ENCODE results near the gene TTL.
"Not testable (repeated sequence)": the region's sequence is repeated elsewhere in the genome, so short reads cannot be mapped to it uniquely, and the experiment has no call there.

Gene TTL

DNA sequence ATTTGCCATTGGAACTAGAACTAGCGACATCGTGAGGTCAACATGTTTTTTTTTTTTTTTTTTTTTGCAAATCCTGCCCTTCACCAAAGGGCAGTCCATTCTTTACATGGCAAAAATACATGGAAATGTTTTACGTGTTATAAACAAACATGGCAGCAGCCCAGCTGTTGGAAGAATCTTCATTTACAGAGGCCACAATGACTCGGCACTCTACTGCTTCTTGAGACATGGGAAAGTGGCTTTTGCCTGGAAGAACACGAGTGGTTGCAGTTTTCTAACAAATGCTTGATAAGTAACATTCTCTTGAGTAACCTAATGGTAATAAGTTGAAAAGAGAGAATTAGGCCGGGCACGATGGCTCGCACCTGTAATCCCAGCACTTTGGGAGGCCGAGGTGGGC, 37.5 kb downstream of the TTL start:
- Histone ChIP-seq H3K27me3 (ENCODE audit: control insufficient read depth, insufficient read depth, low read length, poor library complexity, severe bottlenecking) (no peaks in the 10 kb centered on the region), H3K36me3 (ENCODE audit: control insufficient read depth, insufficient read depth, low read length) (peaks cover 27% of the 10 kb centered on the region), H3K9me3 (ENCODE audit: control insufficient read depth, low read length) (no peaks in the 10 kb centered on the region), H3K27ac (ENCODE audit: insufficient read depth, low read depth, low read length, poor library complexity, severe bottlenecking) (no peak overlapping the region), H3K4me1 (ENCODE audit: control insufficient read depth, insufficient read depth, low read length) (no peaks in the 10 kb centered on the region), H3K4me3 (ENCODE audit: insufficient read depth, low read depth, low read length) (no peak overlapping the region)
- 95% methylated on average over 9 of the region's 9 CpGs for WGBS, 2 experiments

DNA sequence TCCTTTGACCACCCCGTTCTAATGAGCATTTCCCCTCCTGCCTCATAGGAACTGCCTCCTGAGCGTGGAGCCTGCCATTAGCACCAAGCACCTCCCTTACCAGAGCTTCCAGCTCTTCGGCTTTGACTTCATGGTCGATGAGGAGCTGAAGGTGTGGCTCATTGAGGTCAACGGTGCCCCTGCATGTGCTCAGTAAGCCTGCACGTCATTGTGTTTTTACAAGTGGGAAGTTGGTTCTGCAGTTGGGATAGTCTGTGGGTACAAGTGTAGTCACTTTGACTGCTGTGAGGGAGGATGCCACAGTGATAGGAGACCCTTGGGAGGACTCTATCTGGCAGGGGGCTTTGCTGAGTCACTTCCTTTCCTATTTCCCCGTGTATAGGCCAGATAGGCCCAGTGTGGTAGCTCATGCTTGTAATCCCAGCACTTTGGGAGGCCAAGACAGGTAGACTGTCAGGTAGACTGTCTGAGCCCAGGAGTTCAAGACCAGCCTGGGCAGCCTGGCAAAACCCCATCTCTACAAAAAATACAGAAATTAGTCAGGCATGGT, 38.4 kb downstream of the TTL start:
- peaks cover 19% of the 10 kb centered on the region for H3K36me3 ChIP-seq (ENCODE audit: control insufficient read depth, insufficient read depth, low read length)
- H3K4me1 ChIP-seq (ENCODE audit: control insufficient read depth, insufficient read depth, low read length), result no peaks in the 10 kb centered on the region
- H3K4me3 ChIP-seq (ENCODE audit: insufficient read depth, low read depth, low read length), result no peak overlapping the region
- no peak overlapping the region for H3K27ac ChIP-seq (ENCODE audit: insufficient read depth, low read depth, low read length, poor library complexity, severe bottlenecking)
- H3K9me3 ChIP-seq (ENCODE audit: control insufficient read depth, low read length), result no peaks in the 10 kb centered on the region
- WGBS, 2 experiments, result 95% methylated on average over 7 of the region's 7 CpGs
- no peaks in the 10 kb centered on the region for H3K27me3 ChIP-seq (ENCODE audit: control insufficient read depth, insufficient read depth, low read length, poor library complexity, severe bottlenecking)

GRCh38 chr2:112523291-112523777, 41.4 kb downstream of the TTL start:
- Histone ChIP-seq H3K4me3 (ENCODE audit: insufficient read depth, low read depth, low read length) (no peak overlapping the region), H3K36me3 (ENCODE audit: control insufficient read depth, insufficient read depth, low read length) (peaks cover 18% of the 10 kb centered on the region)
- 93 to 95% methylated on average over 2 of the region's 3 CpGs for WGBS, 2 experiments

DNA sequence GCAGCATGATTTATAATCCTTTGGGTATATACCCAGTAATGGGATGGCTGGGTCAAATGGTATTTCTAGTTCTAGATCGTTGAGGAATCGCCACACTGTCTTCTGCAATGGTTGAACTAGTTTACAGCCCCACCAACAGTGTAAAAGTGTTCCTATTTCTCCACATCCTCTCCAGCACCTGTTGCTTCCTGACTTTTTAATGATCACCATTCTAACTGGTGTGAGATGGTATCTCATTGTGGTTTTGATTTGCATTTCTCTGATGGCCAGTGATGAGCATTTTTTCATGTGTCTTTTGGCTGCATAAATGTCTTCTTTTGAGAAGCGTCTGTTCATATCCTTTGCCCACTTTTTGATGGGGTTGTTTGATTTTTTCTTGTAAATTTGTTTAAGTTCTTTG, 42.3 kb downstream of the TTL start:
- not testable (repeated sequence) for H3K4me1 ChIP-seq (ENCODE audit: control insufficient read depth, insufficient read depth, low read length); H3K27me3 ChIP-seq (ENCODE audit: control insufficient read depth, insufficient read depth, low read length, poor library complexity, severe bottlenecking); H3K4me3 ChIP-seq (ENCODE audit: insufficient read depth, low read depth, low read length); H3K27ac ChIP-seq (ENCODE audit: insufficient read depth, low read depth, low read length, poor library complexity, severe bottlenecking); H3K9me3 ChIP-seq (ENCODE audit: control insufficient read depth, low read length)
- WGBS, 2 experiments, result 100% methylated on average over 2 of the region's 3 CpGs
- peaks cover 26% of the 10 kb centered on the region for H3K36me3 ChIP-seq (ENCODE audit: control insufficient read depth, insufficient read depth, low read length)

More at GRCh38 chr2:112523291-112523777, 41.4 kb downstream of the TTL start:
- Histone ChIP-seq H3K27ac (ENCODE audit: insufficient read depth, low read depth, low read length, poor library complexity, severe bottlenecking) (no peak overlapping the region), H3K27me3 (ENCODE audit: control insufficient read depth, insufficient read depth, low read length, poor library complexity, severe bottlenecking) (no peaks in the 10 kb centered on the region), H3K4me1 (ENCODE audit: control insufficient read depth, insufficient read depth, low read length) (no peaks in the 10 kb centered on the region), H3K9me3 (ENCODE audit: control insufficient read depth, low read length) (no peaks in the 10 kb centered on the region)

DNA sequence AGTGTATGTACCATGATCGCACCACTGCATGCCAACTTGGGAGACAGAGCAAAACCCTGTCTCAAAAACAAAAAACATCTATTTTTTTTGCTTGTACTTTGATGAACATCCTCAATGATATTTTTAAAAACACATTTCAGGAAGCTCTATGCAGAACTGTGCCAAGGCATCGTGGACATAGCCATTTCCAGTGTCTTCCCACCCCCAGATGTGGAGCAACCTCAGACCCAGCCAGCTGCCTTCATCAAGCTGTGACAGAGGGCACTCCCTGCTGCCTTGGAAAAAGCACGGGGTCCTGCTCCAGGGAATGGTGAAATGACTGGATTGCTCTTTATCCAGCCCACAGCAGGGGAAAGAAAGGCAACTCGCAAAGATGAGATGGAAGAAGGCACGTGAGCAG, 46.6 kb downstream of the TTL start:
- H3K27ac ChIP-seq (ENCODE audit: insufficient read depth, low read depth, low read length, poor library complexity, severe bottlenecking), result no peak overlapping the region
- H3K27me3 ChIP-seq (ENCODE audit: control insufficient read depth, insufficient read depth, low read length, poor library complexity, severe bottlenecking), result no peaks in the 10 kb centered on the region
- H3K4me1 ChIP-seq (ENCODE audit: control insufficient read depth, insufficient read depth, low read length), result no peaks in the 10 kb centered on the region
- no peak overlapping the region for H3K4me3 ChIP-seq (ENCODE audit: insufficient read depth, low read depth, low read length)
- H3K36me3 ChIP-seq (ENCODE audit: control insufficient read depth, insufficient read depth, low read length), result peaks cover 12% of the 10 kb centered on the region
- 82 to 83% methylated on average over 5 of the region's 5 CpGs for WGBS, 2 experiments
- H3K9me3 ChIP-seq (ENCODE audit: control insufficient read depth, low read length), result no peaks in the 10 kb centered on the region

- Histone ChIP-seq H3K27me3 (ENCODE audit: control insufficient read depth, insufficient read depth, low read length, poor library complexity, severe bottlenecking) (no peaks in the 10 kb centered on the region), H3K36me3 (ENCODE audit: control insufficient read depth, insufficient read depth, low read length) (peaks cover 12% of the 10 kb centered on the region), H3K9me3 (ENCODE audit: control insufficient read depth, low read length) (no peaks in the 10 kb centered on the region), H3K27ac (ENCODE audit: insufficient read depth, low read depth, low read length, poor library complexity, severe bottlenecking) (no peak overlapping the region), H3K4me1 (ENCODE audit: control insufficient read depth, insufficient read depth, low read length) (no peaks in the 10 kb centered on the region), H3K4me3 (ENCODE audit: insufficient read depth, low read depth, low read length) (no peak overlapping the region)
- WGBS, 2 experiments, result 88 to 97% methylated on average over 4 of the region's 4 CpGs
Observed at GRCh38 chr2:112529757-112530156, 47.8 kb downstream of the TTL start.

DNA sequence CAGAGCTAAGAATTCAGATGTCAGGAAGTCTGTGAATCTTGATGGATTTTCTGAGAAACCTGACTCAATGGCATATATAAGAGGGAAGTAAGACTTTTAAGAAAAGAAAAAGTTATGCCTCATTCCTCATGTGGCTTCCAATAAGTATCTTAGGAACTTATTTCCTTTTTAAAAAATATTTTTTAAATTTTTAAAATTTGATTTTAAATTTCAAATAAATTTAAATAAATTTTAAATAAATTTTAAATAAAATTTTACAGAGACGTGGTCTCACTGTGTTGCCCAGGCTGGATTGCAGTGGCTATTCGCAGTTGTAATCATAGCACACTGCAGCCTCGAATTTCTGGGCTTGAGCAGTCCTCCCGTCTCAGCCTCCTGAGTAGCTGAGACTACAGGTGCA, 48.8 kb downstream of the TTL start:
- Histone ChIP-seq H3K4me1 (ENCODE audit: control insufficient read depth, insufficient read depth, low read length) (no peaks in the 10 kb centered on the region), H3K36me3 (ENCODE audit: control insufficient read depth, insufficient read depth, low read length) (peaks cover 12% of the 10 kb centered on the region), H3K27ac (ENCODE audit: insufficient read depth, low read depth, low read length, poor library complexity, severe bottlenecking) (no peak overlapping the region), H3K27me3 (ENCODE audit: control insufficient read depth, insufficient read depth, low read length, poor library complexity, severe bottlenecking) (no peaks in the 10 kb centered on the region), H3K9me3 (ENCODE audit: control insufficient read depth, low read length) (no peaks in the 10 kb centered on the region), H3K4me3 (ENCODE audit: insufficient read depth, low read depth, low read length) (no peak overlapping the region)
- 93 to 97% methylated on average over 4 of the region's 4 CpGs for WGBS, 2 experiments

DNA sequence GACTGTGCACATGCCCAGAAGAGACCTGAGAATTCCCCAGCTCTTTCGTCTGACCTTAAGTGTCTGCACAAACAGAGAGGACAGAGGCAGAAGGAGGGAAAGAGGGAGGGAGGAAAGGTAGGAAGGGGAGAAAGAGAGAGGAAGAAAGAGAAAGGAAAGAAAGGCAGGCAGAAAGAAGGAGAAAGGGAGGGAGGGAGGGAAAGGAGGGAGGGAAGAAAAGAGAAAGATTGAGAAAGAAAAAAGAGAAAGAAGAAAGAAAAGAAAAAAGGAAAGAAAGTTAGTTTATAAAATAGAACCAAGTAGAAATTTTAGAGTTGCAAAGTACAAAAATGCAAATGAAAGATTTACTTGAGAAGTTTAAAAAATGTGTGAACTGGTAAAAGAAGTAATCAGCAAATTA, 52.9 kb downstream of the TTL start:
- Histone ChIP-seq H3K4me3 (ENCODE audit: insufficient read depth, low read depth, low read length) (no peak overlapping the region), H3K27me3 (ENCODE audit: control insufficient read depth, insufficient read depth, low read length, poor library complexity, severe bottlenecking) (no peaks in the 10 kb centered on the region), H3K9me3 (ENCODE audit: control insufficient read depth, low read length) (no peaks in the 10 kb centered on the region), H3K4me1 (ENCODE audit: control insufficient read depth, insufficient read depth, low read length) (no peaks in the 10 kb centered on the region), H3K27ac (ENCODE audit: insufficient read depth, low read depth, low read length, poor library complexity, severe bottlenecking) (no peak overlapping the region), H3K36me3 (ENCODE audit: control insufficient read depth, insufficient read depth, low read length) (peaks cover 3% of the 10 kb centered on the region)
- 71 to 86% methylated on average over 1 of the region's 1 CpG for WGBS, 2 experiments

DNA sequence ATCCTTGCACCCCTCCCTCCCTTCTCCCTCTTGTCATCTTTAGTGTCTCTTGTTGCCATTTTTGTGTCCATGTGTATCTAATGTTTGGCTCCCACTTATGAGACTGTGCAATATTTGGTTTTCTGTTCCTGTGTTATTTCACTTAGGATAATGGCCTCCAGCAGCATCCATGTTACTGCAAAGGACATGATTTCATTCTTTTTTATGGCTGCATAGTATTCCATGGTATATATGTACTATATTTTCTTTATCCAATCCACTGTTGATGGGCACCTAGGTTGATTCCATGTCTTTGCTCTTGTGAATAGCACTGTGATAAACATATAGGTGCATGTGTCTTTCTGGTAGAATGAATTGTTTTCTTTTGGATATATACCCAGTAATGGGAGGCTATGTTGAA, 54.7 kb downstream of the TTL start:
- not testable (repeated sequence) for H3K36me3 ChIP-seq (ENCODE audit: control insufficient read depth, insufficient read depth, low read length); H3K4me3 ChIP-seq (ENCODE audit: insufficient read depth, low read depth, low read length); H3K4me1 ChIP-seq (ENCODE audit: control insufficient read depth, insufficient read depth, low read length); H3K9me3 ChIP-seq (ENCODE audit: control insufficient read depth, low read length); H3K27me3 ChIP-seq (ENCODE audit: control insufficient read depth, insufficient read depth, low read length, poor library complexity, severe bottlenecking); H3K27ac ChIP-seq (ENCODE audit: insufficient read depth, low read depth, low read length, poor library complexity, severe bottlenecking)

- WGBS, 2 experiments, result 81 to 100% methylated on average over 1 to 2 of the region's 2 CpGs
- peaks cover 9% of the 10 kb centered on the region for H3K4me1 ChIP-seq (ENCODE audit: control insufficient read depth, insufficient read depth, low read length)
- H3K36me3 ChIP-seq (ENCODE audit: control insufficient read depth, insufficient read depth, low read length), result no peaks in the 10 kb centered on the region
- H3K27me3 ChIP-seq (ENCODE audit: control insufficient read depth, insufficient read depth, low read length, poor library complexity, severe bottlenecking), result no peaks in the 10 kb centered on the region
- H3K9me3 ChIP-seq (ENCODE audit: control insufficient read depth, low read length), result no peaks in the 10 kb centered on the region
- no peak overlapping the region for H3K4me3 ChIP-seq (ENCODE audit: insufficient read depth, low read depth, low read length)
- no peak overlapping the region for H3K27ac ChIP-seq (ENCODE audit: insufficient read depth, low read depth, low read length, poor library complexity, severe bottlenecking)
Observed at GRCh38 chr2:112539306-112539705, 57.4 kb downstream of the TTL start.

- no peaks in the 10 kb centered on the region for H3K9me3 ChIP-seq (ENCODE audit: control insufficient read depth, low read length)
- no peaks in the 10 kb centered on the region for H3K27me3 ChIP-seq (ENCODE audit: control insufficient read depth, insufficient read depth, low read length, poor library complexity, severe bottlenecking)
- 60 to 70% methylated on average over 2 of the region's 2 CpGs for WGBS, 2 experiments
- H3K4me1 ChIP-seq (ENCODE audit: control insufficient read depth, insufficient read depth, low read length), result peaks cover 9% of the 10 kb centered on the region
- H3K36me3 ChIP-seq (ENCODE audit: control insufficient read depth, insufficient read depth, low read length), result no peaks in the 10 kb centered on the region
- H3K27ac ChIP-seq (ENCODE audit: insufficient read depth, low read depth, low read length, poor library complexity, severe bottlenecking), result no peak overlapping the region
- H3K4me3 ChIP-seq (ENCODE audit: insufficient read depth, low read depth, low read length), result no peak overlapping the region
Observed at GRCh38 chr2:112540906-112541305, 59.0 kb downstream of the TTL start.

Data from ectodermal cell (in vitro differentiated cells).